ENCODE measurements around the gene MAPKAPK5.
"Not testable (repeated sequence)": the region's sequence is repeated elsewhere in the genome, so short reads cannot be mapped to it uniquely, and the experiment has no call there.

Gene MAPKAPK5, protein sequence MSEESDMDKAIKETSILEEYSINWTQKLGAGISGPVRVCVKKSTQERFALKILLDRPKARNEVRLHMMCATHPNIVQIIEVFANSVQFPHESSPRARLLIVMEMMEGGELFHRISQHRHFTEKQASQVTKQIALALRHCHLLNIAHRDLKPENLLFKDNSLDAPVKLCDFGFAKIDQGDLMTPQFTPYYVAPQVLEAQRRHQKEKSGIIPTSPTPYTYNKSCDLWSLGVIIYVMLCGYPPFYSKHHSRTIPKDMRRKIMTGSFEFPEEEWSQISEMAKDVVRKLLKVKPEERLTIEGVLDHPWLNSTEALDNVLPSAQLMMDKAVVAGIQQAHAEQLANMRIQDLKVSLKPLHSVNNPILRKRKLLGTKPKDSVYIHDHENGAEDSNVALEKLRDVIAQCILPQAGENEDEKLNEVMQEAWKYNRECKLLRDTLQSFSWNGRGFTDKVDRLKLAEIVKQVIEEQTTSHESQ

DNA sequence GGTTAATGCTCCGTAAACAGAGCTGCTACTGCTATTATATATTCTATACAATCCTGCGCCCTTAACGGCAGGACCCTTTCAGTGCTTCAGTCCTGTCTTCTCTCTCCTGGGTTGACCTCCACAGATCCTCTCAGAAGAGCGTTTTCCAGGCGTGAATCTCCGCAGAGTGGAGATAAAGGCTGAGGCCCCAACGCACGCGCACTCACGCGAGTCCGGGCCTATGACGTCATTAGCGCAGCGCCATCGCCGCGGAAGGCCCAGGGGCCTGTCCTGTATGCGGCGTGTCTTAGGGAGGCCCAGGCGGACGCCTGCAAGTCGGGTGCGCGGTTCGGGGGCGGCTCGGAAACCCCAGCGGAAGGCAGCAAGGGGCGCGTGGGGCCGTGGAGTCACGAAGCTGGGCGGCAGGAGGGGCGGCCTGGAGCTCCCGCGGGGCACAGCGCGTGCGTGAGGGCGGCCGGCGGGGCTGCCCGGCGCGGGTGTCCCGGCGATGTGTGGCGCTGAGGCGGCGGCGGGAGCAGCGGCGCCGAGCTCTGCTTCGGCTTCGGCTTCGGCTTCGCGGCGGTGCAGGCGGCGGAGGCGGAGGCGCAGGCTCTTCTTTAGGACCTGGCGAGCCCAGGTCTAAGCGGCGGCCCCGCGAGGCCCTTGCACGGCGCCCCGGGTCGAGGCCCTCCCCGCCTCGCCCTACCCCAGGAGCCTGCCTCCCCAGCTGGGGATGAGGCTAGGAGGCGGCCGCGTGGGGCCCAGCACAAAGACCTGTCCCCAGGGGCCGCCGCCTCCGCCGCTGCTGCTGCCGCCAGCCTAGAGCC lies at the start of gene MAPKAPK5:
TSS of gene MAPKAPK5 (plus strand) at position 479 of the 806 bp plus-strand sequence. CDS start 506 bp downstream, outside the sequence.
- DNase-seq (ENCODE audit: low read depth) = peak; percentile 88

DNA sequence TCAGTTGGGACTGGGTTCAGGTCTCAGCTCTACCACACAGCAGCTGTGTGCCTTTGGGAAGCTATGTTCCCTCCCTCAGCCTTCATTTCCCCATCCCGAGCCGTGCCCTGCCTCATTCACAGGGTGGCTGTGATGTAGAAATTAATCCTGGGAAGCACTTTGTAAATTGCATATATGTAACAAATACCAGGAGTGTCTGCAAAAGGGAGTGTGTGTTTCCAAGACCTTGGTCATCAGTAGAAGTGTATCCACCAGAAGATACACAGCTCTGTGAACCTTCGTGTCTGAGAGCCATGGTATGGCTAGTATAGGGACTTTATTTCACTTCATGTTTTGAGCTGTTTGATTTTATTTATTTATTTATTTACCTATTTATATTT lies 49.2 kb upstream of the MAPKAPK5 start:
- DNase-seq (ENCODE audit: low read depth) = no peak

DNA sequence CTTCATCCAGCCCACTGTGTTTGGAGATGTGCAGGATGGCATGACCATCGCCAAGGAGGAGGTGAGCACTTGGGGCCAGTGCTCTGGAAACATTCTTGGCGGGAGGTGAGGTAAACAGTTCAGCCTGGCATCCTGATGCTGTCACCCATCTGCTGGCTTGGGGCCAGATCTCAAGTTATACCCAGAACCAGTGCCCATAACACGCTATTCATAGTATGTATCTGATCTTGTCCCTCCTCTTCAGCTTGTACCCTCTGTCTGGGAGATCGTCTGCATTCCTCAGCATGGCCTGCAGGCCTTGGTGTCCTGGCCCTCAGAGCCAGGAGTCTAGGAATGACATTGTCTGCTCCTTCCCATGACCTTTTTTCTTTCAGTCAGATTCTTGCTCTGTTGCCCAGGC lies 43.8 kb upstream of the MAPKAPK5 start:
- no peak for DNase-seq (ENCODE audit: low read depth)

DNA sequence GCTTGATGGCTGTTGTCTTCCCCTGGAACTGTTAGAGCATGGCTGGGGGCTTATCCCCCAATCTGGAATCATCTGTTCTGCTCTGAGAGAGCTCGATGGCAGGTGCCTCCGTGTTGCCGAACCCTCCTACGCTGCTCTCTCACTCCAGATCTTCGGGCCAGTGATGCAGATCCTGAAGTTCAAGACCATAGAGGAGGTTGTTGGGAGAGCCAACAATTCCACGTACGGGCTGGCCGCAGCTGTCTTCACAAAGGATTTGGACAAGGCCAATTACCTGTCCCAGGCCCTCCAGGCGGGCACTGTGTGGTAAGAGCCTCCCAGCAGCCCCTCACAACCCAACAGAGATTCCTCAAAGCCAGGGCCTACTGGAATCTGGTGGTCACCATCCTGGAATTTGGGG lies 42.3 kb upstream of the MAPKAPK5 start:
- DNase-seq (ENCODE audit: low read depth) = no peak

DNA sequence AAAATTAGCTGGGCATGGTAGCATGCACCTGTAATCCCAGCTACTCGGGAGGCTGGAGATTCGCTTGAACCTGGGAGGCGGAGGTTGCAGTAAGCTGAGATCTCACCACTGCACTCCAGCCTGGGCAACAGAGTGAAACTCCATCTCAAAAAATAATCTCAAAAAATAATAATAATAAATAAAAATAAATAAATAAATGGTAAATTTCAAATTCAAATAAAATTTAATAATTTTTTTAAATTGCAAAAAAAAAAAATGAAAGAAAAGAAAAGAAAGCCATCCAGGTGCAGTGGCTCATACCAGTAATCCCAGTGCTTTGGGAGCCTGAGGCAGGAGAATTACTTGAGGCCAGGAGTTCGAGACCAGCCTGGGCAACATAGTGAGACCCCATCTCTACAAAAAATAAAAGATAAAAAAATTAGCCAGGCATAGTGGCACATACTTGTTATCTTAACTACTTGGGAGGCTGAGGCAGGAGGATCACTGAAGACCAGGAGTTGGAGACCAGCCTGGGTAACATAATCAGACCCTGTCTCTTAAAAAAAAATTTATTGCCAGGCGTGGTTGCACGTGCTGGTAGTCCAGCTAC lies 38.9 kb upstream of the MAPKAPK5 start:
- no peak for DNase-seq (ENCODE audit: low read depth)

DNA sequence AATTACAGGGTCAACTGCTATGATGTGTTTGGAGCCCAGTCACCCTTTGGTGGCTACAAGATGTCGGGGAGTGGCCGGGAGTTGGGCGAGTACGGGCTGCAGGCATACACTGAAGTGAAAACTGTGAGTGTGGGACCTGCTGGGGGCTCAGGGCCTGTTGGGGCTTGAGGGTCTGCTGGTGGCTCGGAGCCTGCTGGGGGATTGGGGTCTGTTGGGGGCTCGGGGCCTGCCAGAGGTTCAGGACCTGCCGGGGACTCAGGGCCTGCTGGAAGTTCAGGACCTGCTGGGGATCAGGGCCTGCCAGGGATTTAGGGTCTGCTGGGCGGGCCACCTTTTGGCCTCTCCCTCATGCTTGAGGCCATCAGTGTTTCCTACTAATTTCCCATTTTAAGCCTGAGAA lies 38.2 kb upstream of the MAPKAPK5 start:
- no peak for DNase-seq (ENCODE audit: low read depth)

DNA sequence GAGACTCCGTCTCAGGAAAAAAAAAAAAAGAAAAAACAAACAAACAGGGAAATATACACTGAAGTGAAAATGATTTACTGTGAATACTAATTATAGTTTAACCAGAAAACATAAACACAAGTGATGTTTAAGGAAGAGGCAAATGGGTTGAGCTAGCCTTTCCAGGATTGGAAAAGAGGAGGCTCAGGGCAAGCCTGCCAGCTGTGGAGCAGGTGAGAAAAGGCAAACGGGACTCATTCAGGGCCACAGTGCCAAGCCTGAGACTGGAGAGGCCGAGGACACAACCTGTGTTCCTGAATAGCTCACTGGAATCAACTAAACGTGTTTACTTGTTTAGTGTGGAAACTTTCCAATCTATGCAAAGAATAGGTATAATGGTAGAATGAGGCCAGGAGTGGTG lies 35.7 kb upstream of the MAPKAPK5 start:
- DNase-seq (ENCODE audit: low read depth) = no peak

DNA sequence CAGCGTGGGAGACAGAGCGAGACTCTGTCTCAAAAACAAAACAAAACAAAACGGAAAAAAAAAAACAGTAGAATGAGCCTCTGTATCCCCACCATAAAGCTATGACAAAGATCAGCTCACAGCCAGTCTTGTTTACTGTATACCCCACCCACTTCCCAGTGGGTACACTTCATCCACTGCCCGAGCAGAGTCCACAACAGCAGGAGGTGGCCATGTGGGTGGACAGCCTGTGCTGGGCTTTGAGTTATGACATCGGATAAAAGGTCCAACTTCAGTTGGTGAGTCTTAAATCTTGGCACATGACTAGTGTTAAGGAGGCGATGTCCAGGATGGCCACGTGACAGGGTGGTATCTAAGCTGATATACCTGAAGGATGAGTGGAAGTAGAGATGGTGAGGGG lies 34.8 kb upstream of the MAPKAPK5 start:
- DNase-seq (ENCODE audit: low read depth) = no peak

DNA sequence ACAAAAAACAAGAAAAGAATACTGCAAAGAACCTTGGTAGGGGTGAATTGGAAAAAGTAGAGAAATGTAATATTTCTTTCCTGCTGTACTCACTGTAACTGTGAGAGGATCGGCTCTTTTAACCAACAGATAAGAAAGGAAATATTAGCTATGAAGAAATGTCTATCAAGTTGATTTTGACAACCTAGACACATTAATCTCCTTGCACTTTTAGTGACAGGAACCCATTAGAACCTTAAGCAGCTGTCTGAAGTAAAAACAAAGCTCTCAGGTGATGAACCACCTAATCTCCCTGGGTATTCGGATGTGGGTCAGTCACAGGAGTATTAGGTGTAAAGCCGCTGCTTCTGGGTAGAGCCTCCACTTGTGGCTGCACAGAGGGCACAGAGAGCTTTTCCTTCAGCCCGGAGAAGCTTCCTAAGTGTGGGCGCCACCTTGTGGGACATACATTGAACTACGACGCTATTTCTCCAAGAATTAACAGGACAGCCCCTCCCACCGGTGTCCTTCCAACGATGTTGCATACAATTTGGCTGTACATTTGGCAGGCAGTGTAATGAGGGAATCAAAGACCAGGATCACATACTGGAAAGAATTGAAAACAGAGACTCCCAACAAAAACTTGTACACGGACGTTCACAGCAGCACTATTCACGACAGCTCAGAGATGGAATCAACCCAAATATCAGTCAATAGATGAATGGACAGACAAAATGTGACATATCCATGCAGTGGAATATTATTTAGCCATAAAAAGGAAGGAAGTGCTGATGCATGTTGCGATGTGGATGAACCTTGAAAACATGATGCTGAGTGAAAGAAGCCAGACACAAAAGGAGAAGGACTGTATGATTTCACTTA lies 28.9 kb upstream of the MAPKAPK5 start:
- peak; percentile 57 for DNase-seq (ENCODE audit: low read depth)

DNA sequence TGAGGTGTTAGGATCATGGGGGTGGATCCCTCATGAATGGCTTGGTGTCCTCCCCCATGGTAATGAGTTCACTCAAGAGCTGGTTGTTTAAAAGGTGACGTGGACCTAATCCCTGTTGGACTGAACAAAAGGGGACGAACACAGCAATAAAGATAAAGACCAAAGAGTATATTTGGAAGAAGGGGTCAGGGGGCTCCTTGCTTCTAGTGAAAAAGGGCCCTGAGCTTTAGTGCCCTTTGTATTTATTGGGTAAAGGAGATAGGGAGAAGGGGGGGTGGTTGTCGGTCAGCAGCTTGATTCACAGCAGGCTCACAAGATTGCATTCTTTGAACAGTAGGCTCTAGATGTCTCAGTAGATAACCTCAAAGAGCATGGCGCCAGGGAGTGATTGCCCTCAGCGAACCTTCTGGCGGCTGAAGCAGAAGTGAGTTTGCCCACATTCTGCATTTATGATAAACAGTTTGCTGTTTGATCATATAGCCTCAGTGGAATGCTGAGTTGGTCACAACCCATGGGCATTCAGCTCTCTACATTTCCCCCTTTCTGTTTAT lies 25.9 kb upstream of the MAPKAPK5 start:
- DNase-seq (ENCODE audit: low read depth) = no peak

DNA sequence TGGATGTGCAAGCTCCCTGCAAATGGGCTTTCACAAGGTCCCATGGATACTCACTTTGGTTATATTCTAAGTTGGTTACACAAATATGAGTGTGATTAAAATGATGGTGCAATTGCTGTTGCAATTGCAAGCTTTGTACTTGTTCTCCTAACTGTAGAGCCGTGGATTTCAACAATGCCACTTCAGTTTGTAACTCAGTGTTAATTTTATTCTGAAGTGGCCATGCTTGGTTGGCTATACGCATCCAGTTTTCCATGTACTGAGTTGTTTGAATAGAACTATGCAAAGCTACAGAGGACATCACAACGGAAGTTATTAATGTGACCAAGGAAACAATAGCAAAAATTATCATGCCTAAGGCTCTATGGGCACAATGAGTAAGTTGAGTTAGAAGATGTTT lies 25.1 kb upstream of the MAPKAPK5 start:
- not testable (repeated sequence) for DNase-seq (ENCODE audit: low read depth)

DNA sequence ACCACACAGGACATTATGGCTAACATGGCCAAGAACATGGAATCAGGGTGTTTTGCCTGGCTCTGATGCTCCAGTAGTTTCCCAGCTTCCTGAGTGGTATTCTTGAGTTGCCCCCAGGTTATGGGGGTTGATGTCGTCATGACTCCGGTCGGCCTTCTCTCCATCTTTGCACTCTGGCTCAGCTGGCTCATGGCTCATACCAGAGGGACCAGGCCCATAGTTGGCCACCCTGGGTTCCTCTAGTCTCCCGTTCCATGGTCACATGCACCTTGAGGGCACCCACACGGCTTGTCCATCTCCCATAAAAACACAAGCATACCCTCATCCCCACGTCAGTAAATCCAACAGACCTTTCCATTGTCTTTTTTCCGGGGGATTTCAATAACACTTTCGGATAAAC lies 23.7 kb upstream of the MAPKAPK5 start:
- DNase-seq (ENCODE audit: low read depth) = no peak

DNA sequence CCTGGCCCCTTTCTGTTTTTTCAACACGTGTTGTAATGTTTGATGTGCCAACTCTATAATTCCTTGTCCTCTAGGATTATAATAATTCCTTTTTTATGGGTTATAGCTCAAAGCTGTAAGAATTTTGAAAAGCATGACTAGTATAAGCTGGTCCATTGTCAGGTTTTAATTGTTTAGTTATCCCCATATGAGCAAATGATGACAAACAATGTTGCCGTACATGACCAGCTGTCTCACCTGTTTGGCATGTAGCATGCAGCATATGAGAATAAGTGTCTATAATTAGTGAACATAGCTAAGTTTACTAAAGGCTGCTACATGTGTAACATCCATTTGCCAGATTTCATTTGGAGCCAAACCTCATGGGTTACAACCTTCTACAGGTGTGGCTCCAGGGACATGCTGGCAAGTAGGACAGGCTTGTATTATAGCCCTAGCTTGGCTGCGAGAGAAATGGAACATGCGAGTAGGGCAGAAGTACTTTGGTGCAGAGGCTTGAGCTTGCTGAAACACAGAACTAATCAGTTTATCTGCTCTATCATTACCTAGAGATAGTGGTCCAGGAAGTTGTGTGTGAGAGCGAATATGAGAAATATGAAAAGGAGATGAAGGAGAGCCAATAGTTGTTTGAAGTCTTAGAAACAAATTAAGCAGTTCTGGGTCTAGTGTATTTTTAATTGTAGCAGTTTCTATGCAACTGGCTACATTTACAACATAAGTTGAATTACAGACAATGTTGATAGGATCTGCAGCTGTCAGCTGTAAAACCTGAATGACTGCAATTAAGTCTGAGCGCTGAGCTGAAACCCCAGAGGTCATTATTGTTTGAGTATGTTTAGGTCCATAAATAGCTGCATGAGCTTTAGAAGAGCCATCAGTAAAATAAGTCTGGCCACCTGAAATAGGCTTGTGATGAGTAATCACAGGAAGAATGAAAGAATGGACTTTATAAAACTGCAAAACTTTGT lies 22.6 kb upstream of the MAPKAPK5 start:
- DNase-seq (ENCODE audit: low read depth) = no peak

DNA sequence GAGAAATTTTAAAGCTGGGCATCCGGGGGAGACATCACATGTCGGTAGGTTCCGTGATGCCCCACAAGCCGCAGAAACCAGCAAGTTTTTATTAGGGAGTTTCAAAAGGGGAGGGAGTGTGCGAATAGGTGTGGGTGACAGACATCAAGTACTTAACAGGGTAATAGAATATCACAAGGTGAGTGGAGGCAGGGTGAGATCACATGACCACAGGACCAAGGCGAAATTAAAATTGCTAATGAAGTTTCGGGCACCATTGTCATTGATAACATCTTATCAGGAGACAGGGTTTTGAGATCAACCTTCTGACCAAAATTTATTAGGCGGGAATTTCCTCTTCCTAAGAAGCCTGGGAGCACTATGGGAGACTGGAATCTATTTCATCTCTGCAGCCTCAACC lies 21.2 kb upstream of the MAPKAPK5 start:
- not testable (repeated sequence) for DNase-seq (ENCODE audit: low read depth)

DNA sequence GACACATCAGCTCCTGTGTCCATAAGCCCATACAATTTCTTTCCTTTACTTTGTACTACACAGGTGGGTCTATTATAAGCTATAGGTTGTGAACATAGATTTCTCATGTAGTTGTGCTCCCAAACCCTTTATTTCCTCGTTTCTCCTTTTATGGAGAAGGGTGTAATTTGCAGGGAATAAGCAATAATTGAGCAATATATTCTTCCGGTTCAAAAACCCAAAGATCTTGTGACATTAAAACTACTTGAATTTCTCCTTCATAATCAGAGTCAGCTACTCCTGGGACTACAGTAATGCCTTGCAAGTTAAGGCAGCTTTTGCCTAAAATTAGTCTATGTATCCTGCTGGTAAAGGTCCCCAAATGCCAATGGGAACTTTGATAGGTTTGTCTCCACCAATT lies 19.1 kb upstream of the MAPKAPK5 start:
- no peak for DNase-seq (ENCODE audit: low read depth)

DNA sequence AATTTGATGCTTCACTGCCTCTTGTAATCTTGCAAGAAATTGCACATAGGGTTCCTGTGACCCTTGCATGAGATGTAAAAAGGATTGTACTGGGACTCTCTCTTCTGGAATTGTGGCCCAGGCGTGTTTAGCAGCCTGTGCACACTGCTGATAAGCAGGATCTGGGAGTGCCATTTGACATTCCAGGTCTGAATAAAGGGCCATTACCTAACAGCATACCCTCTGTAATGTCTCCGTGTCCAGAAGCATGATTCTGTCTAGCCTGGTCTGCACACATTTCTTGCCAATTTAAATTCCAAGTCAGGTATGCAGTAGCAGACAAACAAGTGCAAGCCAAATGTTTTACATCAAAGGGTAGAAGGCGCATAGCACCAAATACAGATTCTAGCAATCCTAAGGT lies 18.1 kb upstream of the MAPKAPK5 start:
- DNase-seq (ENCODE audit: low read depth) = no peak

DNA sequence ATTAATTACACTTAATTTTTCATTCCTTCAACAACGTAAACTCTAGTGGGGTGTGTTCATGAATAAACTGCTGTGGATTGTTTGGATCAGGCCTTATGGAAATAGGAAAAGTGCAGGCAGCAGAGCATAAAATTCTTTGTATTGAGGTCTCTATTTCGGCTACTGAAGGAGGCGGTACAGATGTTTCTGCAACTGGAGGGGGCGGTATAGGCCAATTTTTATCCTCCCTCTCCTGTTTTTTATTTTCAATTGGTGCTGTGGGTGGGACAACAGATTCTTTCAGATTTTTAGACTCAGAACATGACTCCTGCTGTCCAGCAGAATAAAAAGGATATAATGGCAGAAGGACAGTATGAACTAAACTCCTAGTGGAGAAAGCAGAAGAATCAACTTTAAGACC lies 17.7 kb upstream of the MAPKAPK5 start:
- not testable (repeated sequence) for DNase-seq (ENCODE audit: low read depth)

DNA sequence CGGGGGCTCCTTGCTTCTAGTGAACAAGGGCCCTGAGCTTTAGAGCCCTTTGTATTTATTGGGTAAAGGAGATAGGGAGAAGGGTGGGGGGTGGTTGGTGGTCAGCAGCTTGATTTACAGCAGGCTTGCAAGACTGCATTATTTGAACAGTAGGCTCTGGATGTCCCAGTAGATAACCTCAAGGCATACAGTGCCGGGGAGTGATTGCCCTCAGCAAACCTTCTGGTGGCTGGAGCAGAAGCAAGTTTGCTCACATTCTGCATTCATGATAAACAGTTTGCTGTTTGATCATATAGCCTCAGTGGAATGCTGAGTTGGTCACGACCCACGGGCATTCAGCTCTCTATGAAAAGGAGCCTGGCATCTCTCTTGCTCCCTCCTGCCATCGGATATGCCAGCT lies 16.5 kb upstream of the MAPKAPK5 start:
- no peak for DNase-seq (ENCODE audit: low read depth)

DNA sequence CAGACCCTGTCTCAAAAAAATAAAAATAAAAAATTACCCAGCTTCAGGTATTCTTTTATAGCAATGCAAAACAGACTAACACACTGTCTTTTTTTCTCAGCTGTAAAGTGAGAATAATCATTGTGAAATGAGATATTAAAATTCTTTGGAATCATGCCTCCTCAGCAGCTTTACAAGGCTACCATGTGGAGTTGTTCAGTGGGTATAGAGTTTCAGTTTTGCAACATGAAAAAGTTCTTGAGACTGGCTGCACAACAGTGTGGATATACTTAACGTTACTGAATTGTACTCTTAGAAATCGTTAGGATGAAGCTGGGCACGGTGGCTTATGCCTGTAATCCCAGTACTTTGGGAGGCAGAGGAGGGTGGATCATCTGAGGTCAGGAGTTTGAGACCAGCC lies 15.7 kb upstream of the MAPKAPK5 start:
- no peak for DNase-seq (ENCODE audit: low read depth)

DNA sequence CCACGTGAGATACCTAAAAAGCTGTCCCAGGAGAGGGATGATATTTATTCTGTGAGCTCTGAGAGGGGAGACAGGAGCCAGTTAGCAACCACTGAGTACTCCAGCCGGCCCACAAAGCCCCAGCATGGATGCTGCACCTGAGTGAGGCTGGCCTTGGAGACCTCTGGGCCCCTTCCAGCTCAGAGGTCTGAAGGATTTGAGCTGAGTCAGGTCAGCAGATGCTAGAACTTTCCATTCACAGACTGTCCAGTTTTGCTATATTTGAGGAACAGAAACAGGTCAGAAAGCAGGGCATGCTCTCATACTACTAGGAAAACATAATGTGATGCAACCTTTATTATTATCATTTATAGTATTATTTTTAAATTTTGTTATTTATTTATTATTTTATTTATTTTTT lies 15.0 kb upstream of the MAPKAPK5 start:
- DNase-seq (ENCODE audit: low read depth) = no peak
